Measurements from ENCODE around the gene REEP1. TPM values are rescaled to one million over a fixed set of nuclear protein-coding genes. Genes with fewer than 3 reads are reported as not detected.

The REEP1 gene
- total and polyA plus RNA-seq, 2 of the 4 experiments (the other 2 are of a cell fraction) = under 0.01 to 0.03 TPM

- H2AK5ac ChIP-seq (ENCODE audit: low read depth, low read length) = no peak overlapping the region
- H4K91ac ChIP-seq (ENCODE audit: insufficient read depth, low read depth, low read length) = no peak overlapping the region
- ATAC-seq (ENCODE audit: low read depth) (no peak), DNase-seq (no peak)
- no TSS peak for BruUV-seq (replicated peaks)
- H3K4me3 ChIP-seq (ENCODE audit: insufficient read depth, low read depth, low read length) = no peak overlapping the region
- dilution Hi-C loops (cut with HindIII; ENCODE audit: low sequenced_read_pairs, unreplicated experiment) (no loop called here), intact Hi-C loops (cut with micrococcal nuclease) (no loop called here), in situ Hi-C loops (cut with MboI; ENCODE audit: low sequenced_read_pairs) (no loop called here)
- no peak overlapping the region for H2AFZ ChIP-seq (replicated peaks; ENCODE audit: low read length, poor library complexity)
- no peaks in the 10 kb centered on the region for H3K79me1 ChIP-seq (ENCODE audit: low read depth in 1 of 2, low read length in 2 of 2)
- no peak overlapping the region for H3K56ac ChIP-seq (ENCODE audit: extremely low read depth, insufficient read depth, low read length)
- H2BK5ac ChIP-seq (ENCODE audit: low read depth, low read length, poor library complexity, severe bottlenecking) = no peak overlapping the region
- no peak overlapping the region for H3K4me2 ChIP-seq (ENCODE audit: low read depth, low read length)
- H2AK9ac ChIP-seq (replicated peaks; ENCODE audit: low read depth, low read length, poor library complexity) = no peak overlapping the region
- no peaks in the 10 kb centered on the region for H3K9me3 ChIP-seq (ENCODE audit: control insufficient read depth, insufficient read depth, low read length)
- peaks cover 24% of the 10 kb centered on the region for H3K27me3 ChIP-seq (ENCODE audit: control insufficient read depth, insufficient read depth, low read length)
- no peak overlapping the region for H2BK15ac ChIP-seq (ENCODE audit: low read depth, low read length)
- no peaks in the 10 kb centered on the region for H3K36me3 ChIP-seq (ENCODE audit: control insufficient read depth, insufficient read depth, low read length)
- H2BK20ac ChIP-seq (ENCODE audit: low read depth, low read length) = no peak overlapping the region
- WGBS, 2 experiments (ENCODE audit: extremely low coverage in 2 of 2, insufficient read length in 1 of 2) = no CpG with 5 or more reads among the region's 1 CpG
- POLR2A ChIA-PET (ENCODE audit: unreplicated experiment) = no interaction called here
- no peak overlapping the region for H3K27ac ChIP-seq (ENCODE audit: insufficient read depth, low read length)
- TF ChIP-seq POLR2A (IDR thresholded peaks at IDR 0.05; ENCODE audit: low read depth, low read length) (no peak), MAFK (IDR thresholded peaks at IDR 0.05; ENCODE audit: low read depth, low read length) (no peak), SMC3 (IDR thresholded peaks at IDR 0.05; ENCODE audit: low read depth, low read length) (no peak), NFE2L2 (IDR thresholded peaks at IDR 0.05; ENCODE audit: low read depth, low read length) (no peak), CTCF (conservative IDR thresholded peaks at IDR 0.05; ENCODE audit: low read depth, low read length) (no peak), MXI1 (IDR thresholded peaks at IDR 0.05; ENCODE audit: borderline replicate concordance, low read depth, low read length) (no peak), FOS (IDR thresholded peaks at IDR 0.05; ENCODE audit: low read depth, low read length) (no peak), RCOR1 (IDR thresholded peaks at IDR 0.05; ENCODE audit: insufficient replicate concordance, low read length) (no peak), ELK1 (IDR thresholded peaks at IDR 0.05; ENCODE audit: borderline replicate concordance, low read depth, low read length) (no peak), MAZ (IDR thresholded peaks at IDR 0.05; ENCODE audit: borderline replicate concordance, low read depth, low read length) (no peak), USF2 (IDR thresholded peaks at IDR 0.05; ENCODE audit: low read depth, low read length) (no peak), RAD21 (IDR thresholded peaks at IDR 0.05; ENCODE audit: low read length) (no peak)
- no peak overlapping the region for H3K9ac ChIP-seq (ENCODE audit: low read depth, low read length)
- no peak overlapping the region for H3K14ac ChIP-seq (replicated peaks; ENCODE audit: low read depth, low read length)
- no peak overlapping the region for H2BK120ac ChIP-seq (ENCODE audit: low read depth, low read length)
- no peak overlapping the region for H4K8ac ChIP-seq (ENCODE audit: low read depth in 2 of 2, low read length in 2 of 2)
- CTCF ChIA-PET = no interaction called here
- no peak overlapping the region for H3K18ac ChIP-seq (ENCODE audit: low read depth, low read length)
- H3K4ac ChIP-seq (ENCODE audit: low read depth, low read length) = no peak overlapping the region
- H3K23ac ChIP-seq (ENCODE audit: low read depth, low read length) = no peak overlapping the region
- H4K5ac ChIP-seq (ENCODE audit: low read depth, low read length) = no peak overlapping the region
- no peaks in the 10 kb centered on the region for H3K9me1 ChIP-seq (ENCODE audit: insufficient read depth, low read length)
- no peaks in the 10 kb centered on the region for H4K20me1 ChIP-seq (ENCODE audit: insufficient read depth, low read length)
- H3K4me1 ChIP-seq (ENCODE audit: control insufficient read depth, insufficient read depth, low read length) = no peaks in the 10 kb centered on the region
These were observed 35.1 kb downstream of the REEP1 start for GRCh38 chr2:86302320-86302719.

All from IMR-90 (cell line).